HG02973 (cell line): Measurements from ENCODE around the gene LGALS9C.
"Not testable (repeated sequence)": the region's sequence is repeated elsewhere in the genome, so short reads cannot be mapped to it uniquely, and the experiment has no call there.

ENCODE experiments used
- ATAC-seq: cut with Tn5 transposase; IDR thresholded peaks from one replicate; pipeline ENCODE4 v1.9.1; 2021; ENCODE audit warnings: moderate library complexity; ENCODE audit not compliant: unreplicated experiment

Gene LGALS9C

GRCh38 chr17:18476508-18477308 is at the start of gene LGALS9C:
Gene LGALS9C (plus strand): TSS chr17:18476789. CDS start chr17:18476855, 66 bp downstream.
- ATAC-seq, result peak; percentile 75

- not testable (repeated sequence) for ATAC-seq
Measured at GRCh38 chr17:18432206-18432605, 44.4 kb upstream of the LGALS9C start.

- ATAC-seq, result not testable (repeated sequence)
Measured at GRCh38 chr17:18439465-18439870, 37.1 kb upstream of the LGALS9C start.

GRCh38 chr17:18442093-18442492 is 34.5 kb upstream of the LGALS9C start:
- ATAC-seq, result not testable (repeated sequence)

- not testable (repeated sequence) for ATAC-seq
Measured at GRCh38 chr17:18442532-18442931, 34.1 kb upstream of the LGALS9C start.

- not testable (repeated sequence) for ATAC-seq
Measured at GRCh38 chr17:18447476-18448205, 28.9 kb upstream of the LGALS9C start.

DNA sequence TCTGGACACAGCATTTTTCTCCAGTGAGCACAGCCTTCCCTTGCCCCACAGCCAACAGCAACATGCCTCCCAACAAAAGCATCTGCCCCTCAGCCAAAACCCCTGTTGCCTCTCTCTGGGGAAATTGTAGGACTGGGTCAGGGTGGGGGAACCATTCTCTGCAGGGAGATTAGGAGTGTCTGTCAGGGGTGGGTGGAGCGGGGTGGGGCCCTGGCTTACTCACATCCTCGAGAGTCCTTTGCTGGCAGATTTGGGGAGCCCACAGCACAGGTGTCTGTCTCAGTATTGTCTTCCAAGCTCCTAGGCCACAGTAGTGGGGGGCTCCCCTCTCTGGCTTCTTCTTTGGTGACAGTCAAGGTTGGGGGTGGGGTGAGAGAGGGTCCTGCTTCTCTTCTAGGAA is 28.3 kb upstream of the LGALS9C start:
- ATAC-seq, result not testable (repeated sequence)

DNA sequence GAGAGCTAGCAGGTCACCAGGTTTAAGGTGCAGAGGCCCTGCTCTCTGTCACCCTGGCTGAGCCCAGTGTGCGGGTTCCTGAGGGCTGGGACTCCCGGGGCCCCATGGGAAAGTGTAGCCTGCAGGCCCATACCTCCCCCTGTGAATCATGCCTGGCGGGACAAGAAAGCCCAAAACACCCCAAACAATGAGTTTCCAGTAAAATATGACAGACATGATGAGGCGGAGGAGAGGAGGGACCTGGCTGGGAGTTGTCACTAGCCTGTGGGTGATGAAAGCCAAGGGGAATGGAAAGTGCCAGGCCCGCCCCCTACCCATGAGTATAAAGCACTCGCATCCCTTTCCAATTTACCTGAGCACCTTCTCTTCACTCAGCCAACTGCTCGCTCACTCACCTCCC is 26.8 kb upstream of the LGALS9C start:
- ATAC-seq, result not testable (repeated sequence)

- not testable (repeated sequence) for ATAC-seq
Measured at GRCh38 chr17:18450998-18451397, 25.6 kb upstream of the LGALS9C start.

- not testable (repeated sequence) for ATAC-seq
Measured at GRCh38 chr17:18451969-18452368, 24.6 kb upstream of the LGALS9C start.

DNA sequence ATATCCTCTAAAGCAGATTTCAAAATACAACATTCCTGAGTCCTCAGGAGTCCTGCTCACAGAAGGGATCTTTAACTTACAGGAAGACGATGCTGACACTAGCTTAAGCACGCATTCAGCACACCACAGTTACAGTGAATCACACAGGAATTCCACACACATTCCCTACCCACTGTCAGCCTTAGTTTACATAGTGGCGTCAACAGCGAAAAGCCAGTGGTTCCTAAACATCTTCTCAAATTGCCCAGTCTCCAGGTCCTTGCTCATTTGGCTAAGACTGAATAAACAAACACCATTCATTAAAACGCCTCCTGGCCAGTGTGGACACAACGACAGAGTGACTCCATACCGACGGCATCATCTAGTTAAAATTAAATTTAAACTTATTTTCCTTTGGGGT is 17.6 kb upstream of the LGALS9C start:
- ATAC-seq, result not testable (repeated sequence)

GRCh38 chr17:18463831-18464502 is 12.6 kb upstream of the LGALS9C start:
- not testable (repeated sequence) for ATAC-seq

GRCh38 chr17:18466250-18466983 is 10.2 kb upstream of the LGALS9C start:
- not testable (repeated sequence) for ATAC-seq

DNA sequence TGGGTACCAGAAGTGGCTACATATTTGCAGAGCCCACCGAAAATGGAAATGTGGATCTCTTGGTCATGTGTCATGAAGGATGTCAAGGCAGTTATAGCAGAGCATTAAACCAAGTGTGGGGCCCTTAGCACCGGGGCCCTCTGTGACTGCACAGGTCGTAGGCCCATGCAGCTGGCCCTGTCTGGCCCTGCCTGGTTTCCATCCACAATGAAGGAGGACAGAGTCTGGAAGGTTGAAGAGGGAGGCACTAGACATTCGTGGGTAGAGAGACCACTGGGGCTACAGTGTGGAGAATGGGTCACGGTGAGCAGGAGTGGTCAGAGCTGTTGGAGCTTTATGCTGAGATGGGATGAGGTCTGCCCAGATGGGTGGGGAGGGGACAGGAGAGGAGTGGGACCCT is 9.6 kb upstream of the LGALS9C start:
- ATAC-seq, result not testable (repeated sequence)

DNA sequence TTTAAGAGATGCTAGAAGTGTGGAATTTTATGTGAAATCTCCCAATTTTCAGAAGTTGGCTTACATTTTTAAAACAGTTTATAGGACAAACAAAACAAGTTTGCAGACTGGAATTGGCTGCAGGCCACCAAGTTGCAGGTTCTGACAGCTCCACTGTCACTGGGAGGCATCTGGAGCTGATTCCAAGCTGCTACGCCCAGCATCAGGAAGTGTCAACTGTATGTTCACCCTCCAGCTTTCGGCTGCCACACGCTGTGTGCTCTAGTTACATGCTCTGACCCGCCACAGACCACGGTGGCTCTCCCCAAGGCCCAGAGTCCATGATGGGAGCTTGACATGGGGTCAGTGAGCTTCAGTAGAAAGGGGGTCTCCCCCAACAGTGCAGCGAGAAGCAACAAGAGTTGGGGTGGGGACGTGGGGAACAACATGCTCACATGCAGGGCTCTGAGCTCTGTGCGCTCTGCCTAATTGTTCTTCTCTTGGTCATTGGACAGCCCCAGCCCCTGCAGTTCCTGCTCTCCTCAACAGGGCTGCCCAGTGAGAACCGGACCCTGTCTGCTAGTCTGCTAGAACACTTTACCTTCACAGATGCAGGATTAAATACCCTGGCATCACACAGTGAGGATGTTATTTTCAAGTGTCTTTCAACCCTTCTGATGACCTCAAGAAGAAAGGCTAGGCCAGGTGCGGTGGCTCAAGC is 8.0 kb upstream of the LGALS9C start:
- not testable (repeated sequence) for ATAC-seq

GRCh38 chr17:18469837-18470236 is 6.8 kb upstream of the LGALS9C start:
- not testable (repeated sequence) for ATAC-seq

DNA sequence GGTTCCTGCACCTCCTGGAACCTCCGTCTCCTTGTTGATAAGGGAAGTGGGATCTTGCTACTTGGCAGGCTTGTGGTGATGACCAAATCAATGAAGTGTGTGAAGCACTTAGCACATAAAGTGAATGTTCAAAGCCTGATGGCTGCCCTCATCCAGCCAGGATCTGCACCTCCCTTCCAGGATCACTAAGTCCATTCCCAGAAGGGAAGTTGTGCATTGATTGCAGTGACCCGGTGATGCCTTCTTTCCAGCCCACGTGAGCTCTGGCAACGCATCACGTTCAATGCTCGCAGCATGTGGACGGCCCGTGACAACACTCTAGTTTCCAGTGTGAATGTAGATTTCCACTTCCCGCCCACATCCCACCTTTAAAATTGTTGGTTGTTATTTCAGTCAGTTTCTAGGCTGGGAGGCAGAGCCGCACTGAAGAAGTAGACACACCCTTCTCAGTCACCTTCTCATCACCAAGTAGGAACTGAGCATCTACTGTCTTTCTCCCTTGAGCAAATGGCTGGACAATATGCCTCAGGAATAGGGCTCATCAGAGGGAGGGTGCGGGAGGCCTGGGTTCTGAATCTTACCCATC is 6.2 kb upstream of the LGALS9C start:
- ATAC-seq, result not testable (repeated sequence)

DNA sequence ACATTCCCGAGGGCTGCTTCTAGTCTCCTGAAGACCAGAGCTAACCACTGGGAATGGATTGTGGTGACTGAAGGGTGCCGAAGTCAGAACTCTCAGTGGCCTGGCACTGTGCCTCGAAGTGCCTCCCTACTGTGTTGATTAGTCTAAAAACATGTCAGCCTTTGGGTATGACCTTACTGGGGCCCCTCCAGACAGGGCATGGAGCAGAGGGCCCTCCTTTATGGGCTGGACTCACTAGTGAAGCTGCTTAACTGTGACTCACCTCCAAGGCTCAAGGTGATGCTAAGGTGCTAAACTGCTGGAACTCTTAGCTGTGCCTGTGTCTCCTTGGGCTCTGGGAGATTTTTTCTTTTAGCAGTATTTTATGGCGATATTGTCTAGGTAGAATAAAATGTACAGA is 2.6 kb upstream of the LGALS9C start:
- not testable (repeated sequence) for ATAC-seq

DNA sequence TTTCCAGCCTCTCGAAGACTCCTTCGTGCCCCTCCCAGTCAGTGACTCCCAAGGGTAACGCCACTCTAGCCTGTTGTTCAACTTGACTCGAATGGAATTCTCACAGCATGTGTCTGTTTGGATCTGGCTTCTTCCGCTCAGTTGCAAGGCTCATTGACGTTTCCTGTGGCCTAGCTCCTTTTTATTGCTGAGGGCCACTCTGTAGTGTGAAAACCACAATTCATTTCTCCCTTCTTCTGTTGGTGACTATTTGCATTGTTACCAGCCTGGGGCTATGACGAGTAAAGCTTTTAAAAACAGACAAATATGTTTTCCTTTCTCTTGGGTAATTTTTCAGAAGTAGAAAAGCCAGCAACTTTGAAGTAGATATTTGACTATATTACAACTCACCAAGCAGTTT is 1.8 kb upstream of the LGALS9C start:
- not testable (repeated sequence) for ATAC-seq

DNA sequence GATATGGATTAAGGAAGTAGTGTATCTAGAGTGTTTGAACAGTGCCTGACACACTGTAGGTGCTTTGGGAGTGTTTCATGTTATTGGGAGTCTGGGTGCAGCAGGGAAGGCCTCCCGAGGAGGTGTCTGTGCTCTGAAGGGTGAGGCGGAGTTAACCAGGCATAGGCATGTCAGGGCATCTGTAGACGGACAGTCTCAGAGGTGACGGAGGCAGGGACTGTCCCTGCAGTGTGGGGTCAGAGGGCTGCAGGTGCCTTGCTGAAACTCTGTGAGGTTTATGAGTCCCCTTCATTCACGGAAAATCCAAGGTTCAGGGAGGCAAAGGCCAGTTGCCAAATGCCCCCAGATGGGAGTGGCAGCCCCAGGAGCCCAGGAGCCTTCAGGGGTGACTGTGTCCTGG is 778 bp downstream of the LGALS9C start:
- not testable (repeated sequence) for ATAC-seq
